IMR-90 (cell line): Measurements from ENCODE around the gene TCF4. TPM values are rescaled to one million over a fixed set of nuclear protein-coding genes. Genes with fewer than 3 reads are reported as not detected.
A peak's percentile ranks its signal among the peaks of the same experiment; 100 is the strongest.

Source experiments
- ATAC-seq: fragments of 200-7000 bp; cut with Tn5 transposase; 2 replicates; pipeline ENCODE4 v1.9.1; 2020; ENCODE audit warnings: low read depth, mild to moderate bottlenecking, moderate library complexity
- BruUV-seq: library from RNA; stranded (reverse); fragments of 400-500 nt; replicated peaks from 2 replicates; lab custom pipeline; 2021; lab: Mats Ljungman, UMichigan
- CTCF ChIA-PET: fragments of 300-600 bp; formaldehyde crosslinking; extraction: SDS; loops from one replicate; lab custom pipeline; 2021; ENCODE audit warnings: antibody characterized with exemption; lab: Yijun Ruan, JAX
- POLR2A ChIA-PET: fragments of 300-600 bp; sonication (Branson Sonifier 250); formaldehyde crosslinking; loops from one replicate; lab custom pipeline; 2022; ENCODE audit warnings: antibody characterized with exemption; ENCODE audit not compliant: unreplicated experiment; lab: Charles Lee
- DNase-seq: peaks from one replicate; pipeline ENCODE4 v3.0.0; 2013
- H2AFZ ChIP-seq: replicated peaks from 2 replicates; pipeline ENCODE3; 2013; ENCODE audit warnings: low read length, mild to moderate bottlenecking; ENCODE audit not compliant: poor library complexity
- H2AK5ac ChIP-seq: 2 replicates; pipeline ENCODE4 v1.6.1; 2013; ENCODE audit warnings: low read depth, low read length, inconsistent platforms
- H2AK9ac ChIP-seq: replicated peaks from 2 replicates; pipeline ENCODE3; 2013; ENCODE audit warnings: mild to moderate bottlenecking, low read depth, low read length, moderate library complexity; ENCODE audit not compliant: poor library complexity
- H2BK120ac ChIP-seq: 2 replicates; pipeline ENCODE4 v1.6.1; 2013; ENCODE audit warnings: low read depth, low read length, inconsistent platforms
- H2BK15ac ChIP-seq: 3 replicates; pipeline ENCODE4 v1.6.1; 2013; ENCODE audit warnings: low read depth, low read length, inconsistent platforms
- H2BK20ac ChIP-seq: 2 replicates; pipeline ENCODE4 v1.6.1; 2013; ENCODE audit warnings: low read depth, mild to moderate bottlenecking, inconsistent platforms, low read length, moderate library complexity
- H2BK5ac ChIP-seq: 2 replicates; pipeline ENCODE4 v1.6.1; 2013; ENCODE audit warnings: mild to moderate bottlenecking, low read depth, low read length, inconsistent platforms; ENCODE audit not compliant: poor library complexity, severe bottlenecking
- H3K14ac ChIP-seq: replicated peaks from 2 replicates; pipeline ENCODE4 v1.6.1; 2013; ENCODE audit warnings: low read depth, low read length, inconsistent platforms
- H3K18ac ChIP-seq: 2 replicates; pipeline ENCODE4 v1.6.1; 2013; ENCODE audit warnings: low read depth, low read length, control low read depth
- H3K23ac ChIP-seq: 2 replicates; pipeline ENCODE4 v1.6.1; 2013; ENCODE audit warnings: low read depth, low read length, inconsistent platforms
- H3K27ac ChIP-seq: 2 replicates; pipeline ENCODE4 v1.5.1; 2013; ENCODE audit warnings: mild to moderate bottlenecking, control low read depth, low read length; ENCODE audit not compliant: insufficient read depth
- H3K27me3 ChIP-seq: 2 replicates; pipeline ENCODE4 v1.6.1; 2013; ENCODE audit warnings: low read length; ENCODE audit not compliant: control insufficient read depth, insufficient read depth
- H3K36me3 ChIP-seq: 2 replicates; pipeline ENCODE4 v1.6.1; 2013; ENCODE audit warnings: low read length, mixed read lengths; ENCODE audit not compliant: control insufficient read depth, insufficient read depth
- H3K4ac ChIP-seq: 2 replicates; pipeline ENCODE4 v1.6.1; 2013; ENCODE audit warnings: low read depth, low read length, inconsistent platforms
- H3K4me1 ChIP-seq: 2 replicates; pipeline ENCODE4 v1.6.1; 2013; ENCODE audit warnings: low read length, mixed read lengths; ENCODE audit not compliant: control insufficient read depth, insufficient read depth
- H3K4me2 ChIP-seq: 2 replicates; pipeline ENCODE4 v1.6.1; 2013; ENCODE audit warnings: low read depth, mild to moderate bottlenecking, control low read depth, low read length, moderate library complexity
- H3K4me3 ChIP-seq: 2 replicates; pipeline ENCODE4 v1.5.1; 2013; ENCODE audit warnings: low read depth, mild to moderate bottlenecking, control low read depth, low read length, moderate library complexity; ENCODE audit not compliant: insufficient read depth
- H3K56ac ChIP-seq: 2 replicates; pipeline ENCODE4 v1.6.1; 2013; ENCODE audit warnings: low read length, inconsistent platforms; ENCODE audit not compliant: insufficient read depth; ENCODE audit errors: extremely low read depth
- H3K79me1 ChIP-seq, 2 experiments: 2 replicates each; pipeline ENCODE4 v1.6.1; 2013; ENCODE audit warnings: low read length in 2 of 2, inconsistent platforms in 1 of 2, low read depth in 1 of 2
- H3K9ac ChIP-seq: 2 replicates; pipeline ENCODE4 v1.6.1; 2013; ENCODE audit warnings: low read depth, low read length, control low read depth
- H3K9me1 ChIP-seq: 2 replicates; pipeline ENCODE4 v1.6.1; 2013; ENCODE audit warnings: low read length, inconsistent platforms; ENCODE audit not compliant: insufficient read depth
- H3K9me3 ChIP-seq: 2 replicates; pipeline ENCODE4 v1.6.1; 2013; ENCODE audit warnings: low read length; ENCODE audit not compliant: control insufficient read depth, insufficient read depth
- H4K20me1 ChIP-seq: 2 replicates; pipeline ENCODE4 v1.6.1; 2013; ENCODE audit warnings: low read length, inconsistent platforms; ENCODE audit not compliant: insufficient read depth
- H4K5ac ChIP-seq: 2 replicates; pipeline ENCODE4 v1.6.1; 2013; ENCODE audit warnings: mild to moderate bottlenecking, low read depth, low read length, control low read depth
- H4K8ac ChIP-seq, 2 experiments: 2 replicates each; pipeline ENCODE4 v1.6.1; 2013; ENCODE audit warnings: low read depth in 2 of 2, low read length in 2 of 2, control low read depth in 1 of 2, inconsistent platforms in 1 of 2
- H4K91ac ChIP-seq: 2 replicates; pipeline ENCODE4 v1.6.1; 2013; ENCODE audit warnings: low read depth, low read length, inconsistent platforms; ENCODE audit not compliant: insufficient read depth
- BHLHE40 ChIP-seq: fragments of 150-350 bp; IDR thresholded peaks from 2 replicates; pipeline ENCODE4 v1.6.1; 2016; ENCODE audit warnings: mild to moderate bottlenecking, low read depth, low read length
- CEBPB ChIP-seq: IDR thresholded peaks from 2 replicates; pipeline ENCODE4 v1.6.1; 2012; ENCODE audit warnings: low read depth, low read length, improper control_type of control experiment
- CHD1 ChIP-seq: IDR thresholded peaks from 2 replicates; pipeline ENCODE4 v1.6.1; 2012; ENCODE audit warnings: low read depth, low read length, improper control_type of control experiment
- ELK1 ChIP-seq: fragments of 150-350 bp; IDR thresholded peaks from 2 replicates; pipeline ENCODE4 v1.6.1; 2016; ENCODE audit warnings: low read depth, mild to moderate bottlenecking, low read length, moderate library complexity, borderline replicate concordance
- FOS ChIP-seq: fragments of 150-350 bp; IDR thresholded peaks from 2 replicates; pipeline ENCODE4 v1.6.1; 2016; ENCODE audit warnings: low read depth, low read length
- MAFK ChIP-seq: IDR thresholded peaks from 2 replicates; pipeline ENCODE4 v1.6.1; 2012; ENCODE audit warnings: low read depth, low read length, improper control_type of control experiment
- MAZ ChIP-seq: IDR thresholded peaks from 2 replicates; pipeline ENCODE4 v1.6.1; 2012; ENCODE audit warnings: low read depth, mild to moderate bottlenecking, low read length, improper control_type of control experiment, moderate library complexity, borderline replicate concordance
- MXI1 ChIP-seq: IDR thresholded peaks from 2 replicates; pipeline ENCODE4 v1.6.1; 2012; ENCODE audit warnings: low read depth, mild to moderate bottlenecking, low read length, moderate library complexity, borderline replicate concordance
- NFE2L2 ChIP-seq: fragments of 150-350 bp; IDR thresholded peaks from 2 replicates; pipeline ENCODE4 v1.6.1; 2016; ENCODE audit warnings: low read depth, mild to moderate bottlenecking, low read length
- POLR2A ChIP-seq: IDR thresholded peaks from 2 replicates; pipeline ENCODE4 v1.6.1; 2012; ENCODE audit warnings: mild to moderate bottlenecking, low read depth, low read length
- RAD21 ChIP-seq: IDR thresholded peaks from 2 replicates; pipeline ENCODE4 v1.6.1; 2012; ENCODE audit warnings: low read length, improper control_type of control experiment
- RCOR1 ChIP-seq: IDR thresholded peaks from 2 replicates; pipeline ENCODE4 v1.6.1; 2012; ENCODE audit warnings: mild to moderate bottlenecking, low read length, improper control_type of control experiment; ENCODE audit not compliant: insufficient replicate concordance
- RFX5 ChIP-seq: IDR thresholded peaks from 2 replicates; pipeline ENCODE4 v1.8.0; 2012; ENCODE audit warnings: low read depth, mild to moderate bottlenecking, low read length, moderate library complexity
- SMC3 ChIP-seq: fragments of 150-350 bp; IDR thresholded peaks from 2 replicates; pipeline ENCODE4 v1.6.1; 2016; ENCODE audit warnings: low read depth, mild to moderate bottlenecking, antibody characterized with exemption, low read length, moderate library complexity
- USF2 ChIP-seq: fragments of 150-350 bp; IDR thresholded peaks from 2 replicates; pipeline ENCODE4 v1.6.1; 2017; ENCODE audit warnings: mild to moderate bottlenecking, antibody characterized with exemption, low read length, low read depth
- dilution Hi-C: fragments of 300-500 bp; cut with HindIII; formaldehyde crosslinking; loops from one replicate; pipeline ENCODE4 v1.14.3; 2018; ENCODE audit warnings: low sequenced_read_pairs; ENCODE audit not compliant: unreplicated experiment
- in situ Hi-C: fragments of 300-500 bp; cut with MboI; formaldehyde crosslinking; loops from 3 replicates; pipeline ENCODE4 v1.14.3; 2019; ENCODE audit warnings: low sequenced_read_pairs, inconsistent platforms, mixed read lengths
- intact Hi-C: fragments of 100-400 bp; cut with micrococcal nuclease; formaldehyde crosslinking; loops from 2 replicates; pipeline ENCODE4 v1.10.0; 2022
- polyA plus RNA-seq, 3 experiments: library from polyadenylated mRNA; depleted of rRNA; stranded (reverse); fragments of >200 nt; gene quantifications; 2 replicates each; pipeline ENCODE4 v1.2.3, GENCODE V29; 2012; ENCODE audit warnings: low replicate concordance in 1 of 3
- total RNA-seq: library from RNA; depleted of rRNA; stranded (reverse); fragments of >200 nt; gene quantifications from 2 replicates; pipeline ENCODE4 v1.2.3, GENCODE V29; 2012
- TF ChIP-seq, protein P1 (sequence below): conservative IDR thresholded peaks from 2 replicates; pipeline ENCODE4 v1.5.1; 2012; ENCODE audit warnings: mild to moderate bottlenecking, low read depth, low read length, improper control_type of control experiment

Gene TCF4
- total and polyA plus RNA-seq, 2 of the 4 experiments (the other 2 are of a cell fraction): 30.0 to 87.1 TPM

- TF ChIP-seq, protein P1, sequence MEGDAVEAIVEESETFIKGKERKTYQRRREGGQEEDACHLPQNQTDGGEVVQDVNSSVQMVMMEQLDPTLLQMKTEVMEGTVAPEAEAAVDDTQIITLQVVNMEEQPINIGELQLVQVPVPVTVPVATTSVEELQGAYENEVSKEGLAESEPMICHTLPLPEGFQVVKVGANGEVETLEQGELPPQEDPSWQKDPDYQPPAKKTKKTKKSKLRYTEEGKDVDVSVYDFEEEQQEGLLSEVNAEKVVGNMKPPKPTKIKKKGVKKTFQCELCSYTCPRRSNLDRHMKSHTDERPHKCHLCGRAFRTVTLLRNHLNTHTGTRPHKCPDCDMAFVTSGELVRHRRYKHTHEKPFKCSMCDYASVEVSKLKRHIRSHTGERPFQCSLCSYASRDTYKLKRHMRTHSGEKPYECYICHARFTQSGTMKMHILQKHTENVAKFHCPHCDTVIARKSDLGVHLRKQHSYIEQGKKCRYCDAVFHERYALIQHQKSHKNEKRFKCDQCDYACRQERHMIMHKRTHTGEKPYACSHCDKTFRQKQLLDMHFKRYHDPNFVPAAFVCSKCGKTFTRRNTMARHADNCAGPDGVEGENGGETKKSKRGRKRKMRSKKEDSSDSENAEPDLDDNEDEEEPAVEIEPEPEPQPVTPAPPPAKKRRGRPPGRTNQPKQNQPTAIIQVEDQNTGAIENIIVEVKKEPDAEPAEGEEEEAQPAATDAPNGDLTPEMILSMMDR: no peak
- TF ChIP-seq POLR2A (no peak), ELK1 (no peak), SMC3 (no peak), FOS (no peak), NFE2L2 (no peak), MAZ (no peak), MXI1 (no peak), CEBPB (no peak), RCOR1 (no peak), MAFK (no peak), CHD1 (no peak), RAD21 (no peak), USF2 (no peak), RFX5 (no peak; the same call in 1 of the 2 replicates), BHLHE40 (no peak)
- Histone ChIP-seq H3K27me3 (no peaks in the 10 kb centered on the region), H4K8ac (no peak overlapping the region), H3K23ac (peak overlapping the region; percentile 43; the same call in 1 of the 2 replicates), H3K9me1 (peaks cover 5% of the 10 kb centered on the region; the same call in 1 of the 2 replicates), H2BK15ac (no peak overlapping the region), H3K14ac (peak overlapping the region; percentile 29), H3K4me3 (no peak overlapping the region), H3K4ac (no peak overlapping the region), H3K9me3 (no peaks in the 10 kb centered on the region), H2AK9ac (no peak overlapping the region), H3K79me1 (peaks cover 31 to 67% of the 10 kb centered on the region in 2 experiments), H2AFZ (no peak overlapping the region), H3K4me1 (peaks cover 6% of the 10 kb centered on the region; the same call in 1 of the 2 replicates), H3K9ac (no peak overlapping the region), H2BK120ac (no peak overlapping the region), H3K27ac (no peak overlapping the region), H4K91ac (no peak overlapping the region), H3K56ac (no peak overlapping the region), H2BK5ac (no peak overlapping the region), H2AK5ac (no peak overlapping the region), H2BK20ac (no peak overlapping the region), H3K18ac (no peak overlapping the region), H3K36me3 (no peaks in the 10 kb centered on the region; the same call in 1 of the 2 replicates), H4K20me1 (0 out of 2 replicates have a peak, but pooled peaks cover 5% of the 10 kb centered on the region), H3K4me2 (no peak overlapping the region), H4K5ac (no peak overlapping the region)
- ChIA-PET POLR2A (no interaction called here), CTCF (no interaction called here)
- BruUV-seq: no TSS peak
- no peak for DNase-seq
- dilution Hi-C loops: no loop called here
- in situ Hi-C loops: no loop called here
- intact Hi-C loops: no loop called here
- no peak for ATAC-seq
These were observed 62.1 kb downstream of the TCF4 start for GRCh38 chr18:55525845-55526244.
